NT2/D1 (cell line): ENCODE results near the gene HIRA.

Source experiments
- DNase-seq: peaks from one replicate; pipeline ENCODE4 v3.0.0-alpha.2; 2011; ENCODE audit warnings: low read depth, low spot score
- H3K27me3 ChIP-seq: 2 replicates; pipeline ENCODE4 v1.6.0; 2011; ENCODE audit warnings: mild to moderate bottlenecking; ENCODE audit not compliant: insufficient read length, insufficient read depth
- H3K36me3 ChIP-seq: 2 replicates; pipeline ENCODE4 v1.6.1; 2011; ENCODE audit warnings: mild to moderate bottlenecking, low read length, mixed read lengths; ENCODE audit not compliant: insufficient read depth, insufficient read length
- H3K4me1 ChIP-seq: 2 replicates; pipeline ENCODE4 v1.5.1; 2011; ENCODE audit not compliant: insufficient read depth, insufficient read length
- H3K4me3 ChIP-seq: 2 replicates; pipeline ENCODE4 v1.5.1; 2011; ENCODE audit warnings: low read depth; ENCODE audit not compliant: insufficient read length
- H3K9ac ChIP-seq: 2 replicates; pipeline ENCODE4 v1.6.0; 2011; ENCODE audit warnings: low read depth; ENCODE audit not compliant: insufficient read length
- H3K9me3 ChIP-seq: 2 replicates; pipeline ENCODE4 v1.5.1; 2011; ENCODE audit warnings: mild to moderate bottlenecking, low read length; ENCODE audit not compliant: insufficient read depth
- SUZ12 ChIP-seq: IDR thresholded peaks from 2 replicates; pipeline ENCODE4 v1.6.1; 2011; ENCODE audit not compliant: insufficient read length, insufficient read depth; ENCODE audit errors: extremely low read depth
- YY1 ChIP-seq: IDR thresholded peaks from 2 replicates; pipeline ENCODE4 v1.6.1; 2011; ENCODE audit not compliant: insufficient read length, insufficient read depth
- ZNF274 ChIP-seq: IDR thresholded peaks from 2 replicates; pipeline ENCODE4 v1.6.1; 2011; ENCODE audit warnings: mild to moderate bottlenecking, low read depth, low read length

Gene HIRA

DNA sequence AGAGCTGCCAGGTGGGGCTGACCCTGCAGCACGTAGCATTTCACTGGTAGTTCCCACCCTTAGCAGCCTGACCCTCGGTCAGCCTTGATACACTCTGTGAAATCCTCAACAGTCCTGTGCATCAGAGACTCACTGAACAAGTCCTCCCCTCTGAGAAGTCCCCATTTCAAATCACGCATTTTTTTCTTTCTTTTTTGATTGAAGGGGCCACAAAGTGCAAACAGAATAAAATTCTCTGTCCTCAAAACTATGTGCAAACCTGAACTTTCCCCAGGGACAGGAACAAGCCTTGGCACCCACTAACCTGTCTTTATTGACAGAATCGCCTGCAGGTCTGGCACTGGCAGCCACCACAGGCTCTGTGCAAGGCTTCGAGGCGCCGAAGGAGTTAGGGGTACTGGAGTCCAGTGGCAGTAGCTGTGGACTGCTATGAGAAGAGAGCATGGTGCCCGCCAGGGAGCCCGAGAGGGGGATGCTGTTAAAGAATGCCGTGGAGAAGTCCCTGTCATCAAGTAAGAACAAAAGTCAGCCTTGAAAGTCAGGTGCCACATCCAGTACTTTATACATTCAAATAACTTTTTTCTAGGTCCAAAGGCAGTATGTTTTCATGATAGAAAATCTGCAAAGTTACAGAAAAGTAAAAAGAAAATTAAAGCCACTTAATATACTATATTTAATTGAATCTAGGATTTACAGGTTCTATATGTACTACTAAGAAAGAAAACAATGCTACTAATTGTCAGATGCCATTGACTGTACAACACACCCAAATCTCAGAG, 53.8 kb downstream of the HIRA start:
- Histone ChIP-seq H3K27me3 (no peaks in the 10 kb centered on the region), H3K9me3 (no peaks in the 10 kb centered on the region), H3K4me3 (no peak overlapping the region), H3K4me1 (no peaks in the 10 kb centered on the region), H3K9ac (no peak overlapping the region), H3K36me3 (peaks cover 64% of the 10 kb centered on the region)
- no peak for DNase-seq
- TF ChIP-seq ZNF274 = no peak

DNA sequence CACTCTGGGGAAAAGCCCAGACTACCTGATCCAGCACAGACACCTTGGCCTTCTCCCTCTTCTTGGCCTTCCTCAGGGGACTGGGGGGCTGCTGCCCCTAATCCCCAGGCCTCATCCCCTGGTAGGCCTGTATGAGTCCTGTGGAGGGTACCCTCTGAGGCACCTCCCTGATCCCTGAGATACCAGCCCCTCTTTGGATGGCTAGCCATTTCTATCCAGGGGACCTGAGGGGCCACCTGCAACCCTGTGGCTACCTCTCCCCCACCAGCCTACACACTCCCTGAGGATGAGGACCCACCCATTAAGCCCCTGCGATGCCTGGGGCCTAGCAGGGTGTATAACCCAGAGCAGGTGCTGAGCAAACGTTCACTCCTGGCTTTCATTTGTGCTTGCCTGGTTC, 54.6 kb downstream of the HIRA start:
- Histone ChIP-seq H3K9ac (no peak overlapping the region), H3K4me3 (no peak overlapping the region), H3K4me1 (no peaks in the 10 kb centered on the region), H3K27me3 (no peaks in the 10 kb centered on the region), H3K9me3 (no peaks in the 10 kb centered on the region), H3K36me3 (peaks cover 62% of the 10 kb centered on the region)
- DNase-seq = no peak
- no peak for TF ChIP-seq SUZ12
- TF ChIP-seq YY1 = no peak
- no peak for TF ChIP-seq ZNF274

- Histone ChIP-seq H3K9me3 (no peaks in the 10 kb centered on the region), H3K4me3 (no peak overlapping the region), H3K36me3 (peaks cover 66% of the 10 kb centered on the region), H3K9ac (no peak overlapping the region), H3K4me1 (no peaks in the 10 kb centered on the region), H3K27me3 (no peaks in the 10 kb centered on the region)
- TF ChIP-seq ZNF274 (no peak), SUZ12 (no peak), YY1 (no peak)
- no peak for DNase-seq
These were observed 55.3 kb downstream of the HIRA start for GRCh38 chr22:19376247-19376646.

DNA sequence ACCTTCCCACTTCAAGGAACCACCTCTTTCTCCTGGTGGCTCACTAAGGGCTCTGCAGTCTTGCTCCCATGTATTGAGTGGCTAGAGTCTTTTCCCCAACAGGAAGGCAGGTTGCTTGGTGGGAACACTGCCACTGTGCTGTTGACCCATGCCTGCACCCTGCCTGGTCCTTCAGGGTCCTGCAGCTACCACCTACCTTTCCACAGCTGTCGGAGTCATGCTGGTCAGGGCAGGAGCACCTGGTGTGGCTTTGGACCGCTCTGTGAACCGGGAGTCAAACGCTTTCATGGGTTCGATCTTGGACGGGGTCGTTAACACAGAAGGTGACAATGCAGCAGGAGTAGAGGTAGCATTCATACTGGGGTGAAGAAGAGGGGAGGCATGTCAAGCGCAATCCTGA, 56.1 kb downstream of the HIRA start:
- no peaks in the 10 kb centered on the region for H3K9me3 ChIP-seq
- no peak overlapping the region for H3K9ac ChIP-seq
- H3K4me3 ChIP-seq = no peak overlapping the region
- TF ChIP-seq ZNF274 = no peak
- no peak for TF ChIP-seq SUZ12
- TF ChIP-seq YY1 = no peak
- no peaks in the 10 kb centered on the region for H3K4me1 ChIP-seq
- no peaks in the 10 kb centered on the region for H3K27me3 ChIP-seq
- peaks cover 74% of the 10 kb centered on the region for H3K36me3 ChIP-seq
- no peak for DNase-seq

DNA sequence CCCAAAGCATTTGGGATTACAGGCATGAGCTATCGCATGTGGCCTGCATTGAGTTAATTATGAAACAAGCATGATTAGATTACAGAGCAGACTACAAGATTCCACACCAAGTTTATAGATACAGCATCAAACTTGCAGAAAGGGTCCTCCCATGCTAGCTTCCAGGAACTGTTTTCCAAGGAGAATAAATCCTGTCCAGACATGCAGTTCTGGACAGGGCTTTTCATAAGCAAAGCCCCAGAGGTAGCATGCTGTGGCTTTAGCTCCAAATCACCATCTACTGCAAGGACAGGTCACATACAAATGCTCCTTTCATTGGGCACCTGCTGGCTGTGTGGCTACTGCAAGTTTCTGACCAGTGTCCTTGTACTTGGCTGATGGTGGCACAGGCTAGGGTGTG, 57.1 kb downstream of the HIRA start:
- Histone ChIP-seq H3K36me3 (peaks cover 77% of the 10 kb centered on the region), H3K4me1 (no peaks in the 10 kb centered on the region), H3K27me3 (no peaks in the 10 kb centered on the region), H3K9ac (no peak overlapping the region), H3K9me3 (no peaks in the 10 kb centered on the region), H3K4me3 (no peak overlapping the region)
- no peak for TF ChIP-seq SUZ12
- no peak for TF ChIP-seq YY1
- no peak for TF ChIP-seq ZNF274
- no peak for DNase-seq

DNA sequence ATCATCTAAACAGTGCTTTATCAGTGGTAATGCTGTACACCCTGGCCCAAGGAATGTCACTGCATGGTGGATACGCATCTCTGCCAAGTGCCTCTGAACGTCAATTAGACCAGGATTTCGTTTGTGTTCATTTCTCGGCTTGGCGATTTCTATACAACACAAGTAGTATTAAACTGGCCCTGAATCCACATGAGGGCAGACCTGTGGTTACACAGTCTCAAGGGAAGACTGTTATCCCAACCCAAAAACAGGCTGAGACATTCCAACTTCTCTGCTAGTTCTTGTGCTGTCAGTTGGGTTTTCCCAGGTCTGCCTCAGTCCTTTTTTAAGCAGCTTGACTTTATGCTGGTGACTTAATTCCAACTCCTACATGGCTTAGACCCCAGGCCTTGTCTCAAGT, 58.1 kb downstream of the HIRA start:
- Histone ChIP-seq H3K9me3 (no peaks in the 10 kb centered on the region), H3K36me3 (peaks cover 84% of the 10 kb centered on the region), H3K9ac (no peak overlapping the region), H3K4me1 (no peaks in the 10 kb centered on the region), H3K4me3 (no peak overlapping the region), H3K27me3 (no peaks in the 10 kb centered on the region)
- TF ChIP-seq SUZ12 (no peak), ZNF274 (no peak), YY1 (no peak)
- no peak for DNase-seq

DNA sequence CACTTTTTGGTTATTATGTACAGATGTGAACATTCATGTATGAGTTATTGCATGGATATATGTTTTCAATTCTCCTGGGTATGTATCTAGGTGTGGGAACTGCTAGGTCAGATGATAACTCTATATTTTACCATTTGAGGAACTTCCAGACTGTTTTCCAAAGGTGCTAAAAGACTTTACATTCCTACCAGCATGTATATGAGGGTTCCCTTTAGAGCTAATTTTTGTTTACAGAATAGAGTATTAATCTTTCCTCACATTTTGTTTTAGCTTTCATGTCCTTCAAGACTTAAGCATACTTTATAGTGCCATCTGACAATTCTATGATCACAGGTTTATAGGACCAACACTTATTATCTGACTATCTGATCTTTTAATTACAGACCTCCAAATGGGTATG, 59.6 kb downstream of the HIRA start:
- no peak for DNase-seq
- Histone ChIP-seq H3K9ac (no peak overlapping the region), H3K27me3 (no peaks in the 10 kb centered on the region), H3K4me1 (no peaks in the 10 kb centered on the region), H3K9me3 (no peaks in the 10 kb centered on the region), H3K4me3 (no peak overlapping the region), H3K36me3 (peaks cover 75% of the 10 kb centered on the region)
- TF ChIP-seq SUZ12 = no peak
- no peak for TF ChIP-seq ZNF274
- no peak for TF ChIP-seq YY1
